GM21529 (cell line): Measurements from ENCODE around the gene PGLYRP2.
A peak's percentile ranks its signal among the peaks of the same experiment; 100 is the strongest.
"Not testable (repeated sequence)": the region's sequence is repeated elsewhere in the genome, so short reads cannot be mapped to it uniquely, and the experiment has no call there.

Experiments used
- ATAC-seq: cut with Tn5 transposase; IDR thresholded peaks from one replicate; pipeline ENCODE4 v1.9.1; 2021; ENCODE audit not compliant: unreplicated experiment

The PGLYRP2 gene

GRCh38 chr19:15488489-15489226 lies 9.4 kb upstream of the PGLYRP2 start:
- ATAC-seq = no peak

- ATAC-seq = no peak
Measured at GRCh38 chr19:15487038-15487437, 7.7 kb upstream of the PGLYRP2 start.

GRCh38 chr19:15485768-15486167 lies 6.5 kb upstream of the PGLYRP2 start:
- not testable (repeated sequence) for ATAC-seq

- not testable (repeated sequence) for ATAC-seq
Measured at GRCh38 chr19:15480996-15481395, 1.7 kb upstream of the PGLYRP2 start.

GRCh38 chr19:15476325-15476724 lies 3.0 kb downstream of the PGLYRP2 start:
- ATAC-seq = no peak

- no peak for ATAC-seq
Measured at GRCh38 chr19:15475611-15476010, 3.7 kb downstream of the PGLYRP2 start.

GRCh38 chr19:15475169-15475568 lies 4.1 kb downstream of the PGLYRP2 start:
- no peak for ATAC-seq

GRCh38 chr19:15473821-15474220 lies 5.5 kb downstream of the PGLYRP2 start:
- not testable (repeated sequence) for ATAC-seq

GRCh38 chr19:15471639-15472101 lies 7.6 kb downstream of the PGLYRP2 start:
- ATAC-seq = no peak

GRCh38 chr19:15469513-15470297 lies 9.6 kb downstream of the PGLYRP2 start:
- no peak for ATAC-seq

GRCh38 chr19:15468675-15469512 lies 10.4 kb downstream of the PGLYRP2 start:
- no peak for ATAC-seq

GRCh38 chr19:15467734-15468214 lies 11.5 kb downstream of the PGLYRP2 start:
- ATAC-seq = no peak

GRCh38 chr19:15466851-15467733 lies 12.2 kb downstream of the PGLYRP2 start:
- peak; percentile 52 for ATAC-seq

GRCh38 chr19:15464394-15465385 lies 14.6 kb downstream of the PGLYRP2 start, which contains the start of gene RASAL3:
Gene RASAL3, minus strand, starts transcription at chr19:15464544. Its CDS starts 186 bp downstream, at chr19:15464358.
- peak; percentile 33 for ATAC-seq

- peak; percentile 51 for ATAC-seq
Measured at GRCh38 chr19:15463861-15464371, 15.4 kb downstream of the PGLYRP2 start.

GRCh38 chr19:15461694-15462093 lies 17.6 kb downstream of the PGLYRP2 start:
- ATAC-seq = no peak

GRCh38 chr19:15457701-15458484 lies 21.4 kb downstream of the PGLYRP2 start:
- ATAC-seq = no peak
